Upper lobe of left lung (tissue), 4 donors: ENCODE measurements around the gene BCS1L.

Experiments used
- EP300 ChIP-seq, 4 donors: sonication (generic); formaldehyde crosslinking; IDR thresholded peaks; one replicate each; pipeline ENCODE4 v1.5.1; 2017; ENCODE audit warnings: antibody characterized with exemption in 4 of 4, control low read depth in 2 of 4
- POLR2A ChIP-seq, 4 donors: fragments of 450-650 bp; IDR thresholded peaks; one replicate each; pipeline ENCODE4 v1.5.1; 2016 to 2017; ENCODE audit warnings: antibody characterized with exemption in 4 of 4, mild to moderate bottlenecking in 2 of 4
- POLR2AphosphoS5 ChIP-seq, 2 donors: sonication (generic); formaldehyde crosslinking; IDR thresholded peaks; one replicate each; pipeline ENCODE4 v1.5.1; 2017; ENCODE audit warnings: antibody characterized with exemption in 2 of 2
- TF ChIP-seq, protein P1 (sequence below), 6 experiments: fragments of 450-650 bp in 4 of 6; fragments of 200-600 bp in 2 of 6; sonication (generic) in 2 of 6; IDR thresholded peaks; one replicate each; pipeline ENCODE4 v1.5.1; 2016 to 2019; ENCODE audit warnings: antibody characterized with exemption in 6 of 6

DNA sequence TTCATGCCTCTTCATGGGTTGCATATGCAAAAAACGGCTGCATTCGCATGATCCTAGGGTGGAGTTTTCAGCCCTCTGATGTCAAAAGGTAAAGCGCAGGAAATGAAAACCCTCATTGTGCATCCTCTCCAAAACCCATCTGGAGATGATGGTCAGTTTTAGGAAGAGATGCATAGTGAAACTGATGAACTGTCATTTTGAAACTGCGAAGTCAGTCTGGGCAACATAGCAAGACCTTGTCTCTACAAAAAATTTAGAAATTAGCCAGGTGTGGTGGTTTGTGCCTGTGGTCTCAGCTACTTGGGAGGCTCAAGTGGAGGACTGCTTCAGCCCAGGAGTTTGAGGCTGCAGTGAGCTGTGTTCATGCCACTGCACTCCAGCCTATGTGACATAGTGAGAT lies 48.6 kb downstream of the BCS1L start:
- TF ChIP-seq POLR2A (IDR thresholded peaks at IDR 0.05) (no peak), POLR2AphosphoS5 (IDR thresholded peaks at IDR 0.05) (no peak), EP300 (IDR thresholded peaks at IDR 0.05) (no peak)
- TF ChIP-seq, protein P1, sequence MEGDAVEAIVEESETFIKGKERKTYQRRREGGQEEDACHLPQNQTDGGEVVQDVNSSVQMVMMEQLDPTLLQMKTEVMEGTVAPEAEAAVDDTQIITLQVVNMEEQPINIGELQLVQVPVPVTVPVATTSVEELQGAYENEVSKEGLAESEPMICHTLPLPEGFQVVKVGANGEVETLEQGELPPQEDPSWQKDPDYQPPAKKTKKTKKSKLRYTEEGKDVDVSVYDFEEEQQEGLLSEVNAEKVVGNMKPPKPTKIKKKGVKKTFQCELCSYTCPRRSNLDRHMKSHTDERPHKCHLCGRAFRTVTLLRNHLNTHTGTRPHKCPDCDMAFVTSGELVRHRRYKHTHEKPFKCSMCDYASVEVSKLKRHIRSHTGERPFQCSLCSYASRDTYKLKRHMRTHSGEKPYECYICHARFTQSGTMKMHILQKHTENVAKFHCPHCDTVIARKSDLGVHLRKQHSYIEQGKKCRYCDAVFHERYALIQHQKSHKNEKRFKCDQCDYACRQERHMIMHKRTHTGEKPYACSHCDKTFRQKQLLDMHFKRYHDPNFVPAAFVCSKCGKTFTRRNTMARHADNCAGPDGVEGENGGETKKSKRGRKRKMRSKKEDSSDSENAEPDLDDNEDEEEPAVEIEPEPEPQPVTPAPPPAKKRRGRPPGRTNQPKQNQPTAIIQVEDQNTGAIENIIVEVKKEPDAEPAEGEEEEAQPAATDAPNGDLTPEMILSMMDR (IDR thresholded peaks at IDR 0.05): no peak
